Lower lobe of right lung (tissue), 2 donors: ENCODE measurements around the gene RCAN3. TPM values are rescaled to one million over a fixed set of nuclear protein-coding genes. Genes with fewer than 3 reads are reported as not detected.
A peak's percentile ranks its signal among the peaks of the same experiment; 100 is the strongest.

Experiments used
- ATAC-seq, 2 donors: fragments of 200-7000 bp; cut with Tn5 transposase; one replicate each; pipeline ENCODE4 v1.9.1; 2020 to 2022; ENCODE audit warnings: mild to moderate bottlenecking in 2 of 2, moderate library complexity in 2 of 2
- DNase-seq: peaks from one replicate; pipeline ENCODE4 v3.0.0-alpha.2; 2020
- H3K27ac ChIP-seq: fragments of 200-600 bp; one replicate; pipeline ENCODE4 v1.8.0; 2022
- H3K27me3 ChIP-seq: fragments of 200-600 bp; one replicate; pipeline ENCODE4 v1.8.0; 2022; ENCODE audit warnings: low read depth
- H3K36me3 ChIP-seq: fragments of 200-600 bp; one replicate; pipeline ENCODE4 v1.8.0; 2022; ENCODE audit warnings: mild to moderate bottlenecking
- H3K4me1 ChIP-seq: fragments of 200-600 bp; one replicate; pipeline ENCODE4 v1.8.0; 2022
- H3K4me3 ChIP-seq: fragments of 200-600 bp; one replicate; pipeline ENCODE4 v1.8.0; 2022; ENCODE audit warnings: mild to moderate bottlenecking
- H3K9me3 ChIP-seq: fragments of 200-600 bp; one replicate; pipeline ENCODE4 v1.8.0; 2022
- CTCF ChIP-seq: fragments of 200-600 bp; IDR thresholded peaks from one replicate; pipeline ENCODE4 v1.8.0; 2022; ENCODE audit warnings: antibody characterized with exemption, mild to moderate bottlenecking
- intact Hi-C: fragments of 100-400 bp; cut with DNase I; formaldehyde crosslinking; loops from one replicate; pipeline ENCODE4 v1.11.0; 2022
- total RNA-seq: library from RNA; stranded (reverse); fragmentation: NEBNext Ultra II Directional; extraction: Animal tissue kit (Norgen Biotek cat#: 25700); gene quantifications from one replicate; pipeline ENCODE4 v1.2.1, GENCODE V29; 2021
- donor health status: DM: no; HTN: yes; CAD: no; lungs with severe emphysema.

The RCAN3 gene
- total RNA-seq, 1 donor from 2014 or later = 16.7 TPM

GRCh38 chr1:24555591-24556413, 53.2 kb downstream of the RCAN3 start, which contains the start of gene NCMAP:
NCMAP (plus strand) TSS chr1:24556087; CDS start chr1:24595431, 39,344 bp downstream.
- Histone ChIP-seq H3K9me3 (no peaks in the 10 kb centered on the region), H3K27me3 (peaks cover 23% of the 10 kb centered on the region), H3K27ac (peak within 1 kb of the TSS; percentile 13), H3K36me3 (no peaks in the 10 kb centered on the region), H3K4me1 (peaks cover 22% of the 10 kb centered on the region), H3K4me3 (peak within 1 kb of the TSS; percentile 49)
- TF ChIP-seq CTCF = no peak
- ATAC-seq (peak; percentile 83 to 88), DNase-seq (peak; percentile 82)
- intact Hi-C loops = no loop called here

GRCh38 chr1:24556414-24556795, 53.8 kb downstream of the RCAN3 start:
- Histone ChIP-seq H3K27me3 (peaks cover 23% of the 10 kb centered on the region), H3K4me3 (peak overlapping the region; percentile 49), H3K27ac (peak overlapping the region; percentile 13), H3K4me1 (peaks cover 22% of the 10 kb centered on the region), H3K36me3 (no peaks in the 10 kb centered on the region), H3K9me3 (no peaks in the 10 kb centered on the region)
- no peak for TF ChIP-seq CTCF
- intact Hi-C loops = no loop called here
- no peak for DNase-seq
- no peak for ATAC-seq

GRCh38 chr1:24557220-24557619, 54.6 kb downstream of the RCAN3 start:
- no peak for DNase-seq

GRCh38 chr1:24557711-24558131, 55.1 kb downstream of the RCAN3 start:
- peaks cover 23% of the 10 kb centered on the region for H3K27me3 ChIP-seq

More at GRCh38 chr1:24557220-24557619, 54.6 kb downstream of the RCAN3 start:
- Histone ChIP-seq H3K27ac (no peak overlapping the region), H3K4me1 (peaks cover 22% of the 10 kb centered on the region), H3K27me3 (peaks cover 23% of the 10 kb centered on the region), H3K4me3 (no peak overlapping the region), H3K9me3 (no peaks in the 10 kb centered on the region), H3K36me3 (no peaks in the 10 kb centered on the region)
- no peak for ATAC-seq
- TF ChIP-seq CTCF = no peak
- intact Hi-C loops = no loop called here

GRCh38 chr1:24558455-24558854, 55.8 kb downstream of the RCAN3 start:
- H3K4me1 ChIP-seq = peaks cover 22% of the 10 kb centered on the region
- no peak for TF ChIP-seq CTCF
- H3K27ac ChIP-seq = no peak overlapping the region
- no peak overlapping the region for H3K4me3 ChIP-seq
- no peak for DNase-seq
- no peak for ATAC-seq
- intact Hi-C loops = no loop called here
- no peaks in the 10 kb centered on the region for H3K36me3 ChIP-seq
- peaks cover 23% of the 10 kb centered on the region for H3K27me3 ChIP-seq
- H3K9me3 ChIP-seq = no peaks in the 10 kb centered on the region

More at GRCh38 chr1:24557711-24558131, 55.1 kb downstream of the RCAN3 start:
- H3K4me1 ChIP-seq = peaks cover 22% of the 10 kb centered on the region
- intact Hi-C loops = no loop called here
- H3K27ac ChIP-seq = no peak overlapping the region
- no peak overlapping the region for H3K4me3 ChIP-seq
- H3K36me3 ChIP-seq = no peaks in the 10 kb centered on the region
- no peaks in the 10 kb centered on the region for H3K9me3 ChIP-seq
- TF ChIP-seq CTCF = no peak
- DNase-seq = no peak
- ATAC-seq = no peak
